Liver (tissue), 9 donors: ENCODE results near the gene UBE2S. TPM values are rescaled to one million over a fixed set of nuclear protein-coding genes. Genes with fewer than 3 reads are reported as not detected.

Experiments
- DNase-seq: peaks from one replicate; pipeline ENCODE4 v3.0.0-alpha.2; 2017; ENCODE audit warnings: low spot score
- H3K27ac ChIP-seq, 2 donors: one replicate each; pipeline ENCODE4 v1.7.0; 2013; ENCODE audit warnings: inconsistent platforms in 2 of 2, low read length in 2 of 2, control low read depth in 1 of 2, low read depth in 1 of 2, mild to moderate bottlenecking in 1 of 2
- H3K27me3 ChIP-seq, 4 donors: one replicate each; pipeline versions ENCODE4 v1.6.1 to v1.7.0; 2013; ENCODE audit warnings: low read length in 3 of 4, inconsistent platforms in 1 of 4, mild to moderate bottlenecking in 1 of 4, moderate library complexity in 1 of 4; ENCODE audit not compliant: control insufficient read depth in 4 of 4, insufficient read depth in 4 of 4
- H3K36me3 ChIP-seq, 4 donors: one replicate each; pipeline versions ENCODE4 v1.6.1 to v1.7.0; 2013; ENCODE audit warnings: low read length in 3 of 4, mild to moderate bottlenecking in 3 of 4, low read depth in 1 of 4, moderate library complexity in 1 of 4; ENCODE audit not compliant: control insufficient read depth in 4 of 4, insufficient read depth in 3 of 4
- H3K4me1 ChIP-seq, 4 donors: one replicate each; pipeline versions ENCODE4 v1.6.1 to v1.7.0; 2013; ENCODE audit warnings: low read length in 3 of 4, mild to moderate bottlenecking in 3 of 4, moderate library complexity in 1 of 4; ENCODE audit not compliant: control insufficient read depth in 4 of 4, insufficient read depth in 4 of 4
- H3K4me3 ChIP-seq, 3 donors: one replicate each; pipeline versions ENCODE4 v1.6.1 to v1.7.0; 2013; ENCODE audit warnings: low read length in 3 of 3, control low read depth in 1 of 3, low read depth in 1 of 3, mild to moderate bottlenecking in 1 of 3
- H3K9ac ChIP-seq, 2 donors: one replicate each; pipeline ENCODE4 v1.7.0; 2013; ENCODE audit warnings: low read length in 2 of 2, mild to moderate bottlenecking in 2 of 2, moderate library complexity in 2 of 2, control low read depth in 1 of 2, low read depth in 1 of 2
- H3K9me3 ChIP-seq, 4 donors: one replicate each; pipeline versions ENCODE4 v1.6.1 to v1.7.0; 2013; ENCODE audit warnings: low read length in 3 of 4; ENCODE audit not compliant: control insufficient read depth in 4 of 4
- CTCF ChIP-seq: fragments of 150-350 bp; IDR thresholded peaks from 2 replicates; pipeline ENCODE4 v1.5.1; 2017; ENCODE audit warnings: improper control_type of control experiment, low read depth, low read length; ENCODE audit not compliant: missing input control
- EGR1 ChIP-seq, 2 donors: IDR thresholded peaks; 2 replicates each; pipeline ENCODE4 v1.6.1; 2016 to 2018; ENCODE audit warnings: antibody characterized with exemption in 2 of 2, low read depth in 2 of 2
- FOXA1 ChIP-seq: IDR thresholded peaks from 2 replicates; pipeline ENCODE4 v1.6.1; 2016; ENCODE audit warnings: antibody characterized with exemption
- FOXA2 ChIP-seq: IDR thresholded peaks from 2 replicates; pipeline ENCODE4 v1.6.1; 2016; ENCODE audit warnings: antibody characterized with exemption
- GABPA ChIP-seq, 2 donors: IDR thresholded peaks in 1 of 2; conservative IDR thresholded peaks in 1 of 2; 2 replicates each; pipeline ENCODE4 v1.6.1; 2016; ENCODE audit warnings: antibody characterized with exemption in 2 of 2, mild to moderate bottlenecking in 1 of 2, moderate library complexity in 1 of 2
- HNF4A ChIP-seq, 2 donors: conservative IDR thresholded peaks; 2 replicates each; pipeline ENCODE4 v1.6.1; 2016; ENCODE audit warnings: antibody characterized with exemption in 2 of 2, mild to moderate bottlenecking in 2 of 2
- HNF4G ChIP-seq: IDR thresholded peaks from 2 replicates; pipeline ENCODE4 v1.6.1; 2016; ENCODE audit warnings: antibody characterized with exemption
- JUND ChIP-seq, 2 donors: IDR thresholded peaks; 2 replicates each; pipeline ENCODE4 v1.6.1; 2016; ENCODE audit warnings: antibody characterized with exemption in 2 of 2
- MAX ChIP-seq: IDR thresholded peaks from 2 replicates; pipeline ENCODE4 v1.6.1; 2016; ENCODE audit warnings: antibody characterized with exemption
- NR2F2 ChIP-seq: IDR thresholded peaks from 2 replicates; pipeline ENCODE4 v1.6.1; 2016; ENCODE audit warnings: antibody characterized with exemption
- RAD21 ChIP-seq, 2 donors: IDR thresholded peaks; 2 replicates each; pipeline ENCODE4 v1.6.1; 2016; ENCODE audit warnings: antibody characterized with exemption in 2 of 2, mild to moderate bottlenecking in 2 of 2
- REST ChIP-seq: IDR thresholded peaks from 2 replicates; pipeline ENCODE4 v1.6.1; 2016; ENCODE audit warnings: antibody characterized with exemption, mild to moderate bottlenecking
- RXRA ChIP-seq, 2 donors: IDR thresholded peaks; 2 replicates each; pipeline ENCODE4 v1.6.1; 2017 to 2018; ENCODE audit warnings: antibody characterized with exemption in 2 of 2, mild to moderate bottlenecking in 1 of 2
- SP1 ChIP-seq: IDR thresholded peaks from 2 replicates; pipeline ENCODE4 v1.6.1; 2018; ENCODE audit warnings: antibody characterized with exemption, mild to moderate bottlenecking
- TAF1 ChIP-seq: conservative IDR thresholded peaks from 2 replicates; pipeline ENCODE4 v1.6.1; 2016; ENCODE audit warnings: antibody characterized with exemption, mild to moderate bottlenecking
- YY1 ChIP-seq: IDR thresholded peaks from 2 replicates; pipeline ENCODE4 v1.6.1; 2016; ENCODE audit warnings: antibody characterized with exemption, mild to moderate bottlenecking
- WGBS: extraction: QIAGEN DNeasy Blood & Tissue Kit; methylation state at CpG from one replicate; pipeline ENCODE4 v1.1.7; 2013; 5-methylcytosine and 5-hydroxymethylcytosine counted together
- polyA plus RNA-seq, 2 donors: library from polyadenylated mRNA; stranded (reverse) in 1 of 2; unstranded in 1 of 2; fragments of 200-250 nt in 1 of 2; fragments of >200 nt in 1 of 2; fragmentation: Nextera tagmentation in 1 of 2; extraction: Ambion mirVana in 1 of 2; gene quantifications; one replicate each; pipeline versions ENCODE4 v1.2.1 to v1.2.3, GENCODE V29; 2013 to 2015
- total RNA-seq, 2 donors: library from RNA; depleted of rRNA; stranded (reverse); fragments of >200 nt; gene quantifications; one replicate each; pipeline ENCODE4 v1.2.3, GENCODE V29; 2014
- TF ChIP-seq, protein P1 (sequence below): IDR thresholded peaks from 2 replicates; pipeline ENCODE4 v1.6.1; 2016; ENCODE audit warnings: antibody characterized with exemption
- TF ChIP-seq, protein P2 (sequence below): IDR thresholded peaks from 2 replicates; pipeline ENCODE4 v1.6.1; 2016; ENCODE audit warnings: antibody characterized with exemption
- donor health status: healthy.
- donor health status: healthy.
- donor health status: healthy.
- donor health status: healthy.
- donor health status: healthy.

The UBE2S gene
- total and polyA plus RNA-seq, 4 donors, result 5.2 to 95.2 (median 6.8) TPM

GRCh38 chr19:55392820-55393761, 14.5 kb downstream of the UBE2S start:
- H3K36me3 ChIP-seq, result peaks cover 5 to 24% (median 11%) of the 10 kb centered on the region in 4 donors
- H3K9ac ChIP-seq, result no peak overlapping the region
- H3K27ac ChIP-seq, result no peak overlapping the region
- no peak overlapping the region for H3K4me3 ChIP-seq
- no peaks in the 10 kb centered on the region for H3K9me3 ChIP-seq
- no peak for TF ChIP-seq YY1
- TF ChIP-seq MAX, result no peak
- TF ChIP-seq REST, result no peak
- TF ChIP-seq EGR1 (IDR thresholded peaks at IDR 0.05; ENCODE audit: low read depth in 2 of 2), result no peak
- no peak for TF ChIP-seq NR2F2
- no peak for TF ChIP-seq GABPA (IDR thresholded peaks at IDR 0.05 in 1 of 2, conservative IDR thresholded peaks at IDR 0.05 in 1 of 2)
- TF ChIP-seq HNF4G, result no peak
- TF ChIP-seq TAF1, result no peak
- no peak for TF ChIP-seq RAD21 (IDR thresholded peaks at IDR 0.05)
- TF ChIP-seq FOXA2, result no peak
- no peak for TF ChIP-seq HNF4A (conservative IDR thresholded peaks at IDR 0.05)
- TF ChIP-seq, protein P1, sequence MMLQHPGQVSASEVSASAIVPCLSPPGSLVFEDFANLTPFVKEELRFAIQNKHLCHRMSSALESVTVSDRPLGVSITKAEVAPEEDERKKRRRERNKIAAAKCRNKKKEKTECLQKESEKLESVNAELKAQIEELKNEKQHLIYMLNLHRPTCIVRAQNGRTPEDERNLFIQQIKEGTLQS, result no peak
- no peak for TF ChIP-seq FOXA1
- TF ChIP-seq, protein P2, sequence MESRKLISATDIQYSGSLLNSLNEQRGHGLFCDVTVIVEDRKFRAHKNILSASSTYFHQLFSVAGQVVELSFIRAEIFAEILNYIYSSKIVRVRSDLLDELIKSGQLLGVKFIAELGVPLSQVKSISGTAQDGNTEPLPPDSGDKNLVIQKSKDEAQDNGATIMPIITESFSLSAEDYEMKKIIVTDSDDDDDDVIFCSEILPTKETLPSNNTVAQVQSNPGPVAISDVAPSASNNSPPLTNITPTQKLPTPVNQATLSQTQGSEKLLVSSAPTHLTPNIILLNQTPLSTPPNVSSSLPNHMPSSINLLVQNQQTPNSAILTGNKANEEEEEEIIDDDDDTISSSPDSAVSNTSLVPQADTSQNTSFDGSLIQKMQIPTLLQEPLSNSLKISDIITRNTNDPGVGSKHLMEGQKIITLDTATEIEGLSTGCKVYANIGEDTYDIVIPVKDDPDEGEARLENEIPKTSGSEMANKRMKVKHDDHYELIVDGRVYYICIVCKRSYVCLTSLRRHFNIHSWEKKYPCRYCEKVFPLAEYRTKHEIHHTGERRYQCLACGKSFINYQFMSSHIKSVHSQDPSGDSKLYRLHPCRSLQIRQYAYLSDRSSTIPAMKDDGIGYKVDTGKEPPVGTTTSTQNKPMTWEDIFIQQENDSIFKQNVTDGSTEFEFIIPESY, result no peak
- no peak for TF ChIP-seq CTCF
- no peak for TF ChIP-seq SP1
- no peak for TF ChIP-seq RXRA (IDR thresholded peaks at IDR 0.05)
- no peak for TF ChIP-seq JUND (IDR thresholded peaks at IDR 0.05)
- 82% methylated on average over 18 of the region's 18 CpGs for WGBS
- peaks cover 0 to 6% (median 2%) of the 10 kb centered on the region in 4 donors for H3K4me1 ChIP-seq
- no peak for DNase-seq
- H3K27me3 ChIP-seq, result no peaks in the 10 kb centered on the region
